ENCODE measurements around the gene PCBP3. TPM values are rescaled to one million over a fixed set of nuclear protein-coding genes. Genes with fewer than 3 reads are reported as not detected.

PCBP3 gene
- total and polyA plus RNA-seq, 2 donors, result 4.3 to 4.6 TPM

GRCh38 chr21:45920824-45921600 lies 277.5 kb downstream of the PCBP3 start:
- Histone ChIP-seq H3K27ac (ENCODE audit: low read depth) (no peak overlapping the region), H3K4me3 (ENCODE audit: low read depth, low read length) (no peak overlapping the region), H3K4me1 (ENCODE audit: insufficient read depth) (no peaks in the 10 kb centered on the region), H3K36me3 (ENCODE audit: insufficient read depth) (no peaks in the 10 kb centered on the region)
- no peak for DNase-seq (ENCODE audit: extremely low spot score)
- 91% methylated on average over 8 of the region's 8 CpGs for WGBS

GRCh38 chr21:45921917-45922316 lies 278.4 kb downstream of the PCBP3 start:
- H3K36me3 ChIP-seq (ENCODE audit: insufficient read depth), result no peaks in the 10 kb centered on the region
- WGBS, result 79% methylated on average over 7 of the region's 7 CpGs
- DNase-seq (ENCODE audit: extremely low spot score), result no peak

GRCh38 chr21:45922648-45923047 lies 279.1 kb downstream of the PCBP3 start:
- no peak for DNase-seq (ENCODE audit: extremely low spot score)
- no peaks in the 10 kb centered on the region for H3K36me3 ChIP-seq (ENCODE audit: insufficient read depth)
- H3K27ac ChIP-seq (ENCODE audit: low read depth), result no peak overlapping the region
- no peak overlapping the region for H3K4me3 ChIP-seq (ENCODE audit: low read depth, low read length)
- H3K4me1 ChIP-seq (ENCODE audit: insufficient read depth), result no peaks in the 10 kb centered on the region
- WGBS, result 84% methylated on average over 12 of the region's 12 CpGs

More at GRCh38 chr21:45921917-45922316, 278.4 kb downstream of the PCBP3 start:
- no peak overlapping the region for H3K27ac ChIP-seq (ENCODE audit: low read depth)
- no peak overlapping the region for H3K4me3 ChIP-seq (ENCODE audit: low read depth, low read length)
- H3K4me1 ChIP-seq (ENCODE audit: insufficient read depth), result no peaks in the 10 kb centered on the region

GRCh38 chr21:45923146-45923545 lies 279.6 kb downstream of the PCBP3 start:
- peak; percentile 39 for DNase-seq (ENCODE audit: extremely low spot score)
- Histone ChIP-seq H3K4me1 (ENCODE audit: insufficient read depth) (no peaks in the 10 kb centered on the region), H3K4me3 (ENCODE audit: low read depth, low read length) (no peak overlapping the region), H3K36me3 (ENCODE audit: insufficient read depth) (no peaks in the 10 kb centered on the region), H3K27ac (ENCODE audit: low read depth) (no peak overlapping the region)
- 15% methylated on average over 6 of the region's 6 CpGs for WGBS

GRCh38 chr21:45926281-45926680 lies 282.8 kb downstream of the PCBP3 start:
- no peaks in the 10 kb centered on the region for H3K4me1 ChIP-seq (ENCODE audit: insufficient read depth)
- no peak overlapping the region for H3K4me3 ChIP-seq (ENCODE audit: low read depth, low read length)
- DNase-seq (ENCODE audit: extremely low spot score), result no peak
- H3K36me3 ChIP-seq (ENCODE audit: insufficient read depth), result no peaks in the 10 kb centered on the region
- WGBS, result 60% methylated on average over 11 of the region's 11 CpGs
- H3K27ac ChIP-seq (ENCODE audit: low read depth), result no peak overlapping the region

- 71% methylated on average over 1 of the region's 1 CpG for WGBS
- Histone ChIP-seq H3K4me3 (ENCODE audit: low read depth, low read length) (no peak overlapping the region), H3K27ac (ENCODE audit: low read depth) (no peak overlapping the region), H3K4me1 (ENCODE audit: insufficient read depth) (no peaks in the 10 kb centered on the region), H3K36me3 (ENCODE audit: insufficient read depth) (no peaks in the 10 kb centered on the region)
- DNase-seq (ENCODE audit: extremely low spot score), result no peak
Measured at GRCh38 chr21:45927032-45927431, 283.5 kb downstream of the PCBP3 start.

GRCh38 chr21:45927851-45928850 lies 284.6 kb downstream of the PCBP3 start:
- H3K27ac ChIP-seq (ENCODE audit: low read depth), result no peak overlapping the region
- H3K36me3 ChIP-seq (ENCODE audit: insufficient read depth), result no peaks in the 10 kb centered on the region
- no peak overlapping the region for H3K4me3 ChIP-seq (ENCODE audit: low read depth, low read length)
- no peaks in the 10 kb centered on the region for H3K4me1 ChIP-seq (ENCODE audit: insufficient read depth)
- 89% methylated on average over 34 of the region's 34 CpGs for WGBS
- no peak for DNase-seq (ENCODE audit: extremely low spot score)

GRCh38 chr21:45929449-45929848 lies 285.9 kb downstream of the PCBP3 start:
- Histone ChIP-seq H3K4me1 (ENCODE audit: insufficient read depth) (no peaks in the 10 kb centered on the region), H3K27ac (ENCODE audit: low read depth) (no peak overlapping the region), H3K4me3 (ENCODE audit: low read depth, low read length) (no peak overlapping the region), H3K36me3 (ENCODE audit: insufficient read depth) (no peaks in the 10 kb centered on the region)
- 85% methylated on average over 11 of the region's 11 CpGs for WGBS
- DNase-seq (ENCODE audit: extremely low spot score), result no peak

- WGBS, result 94% methylated on average over 16 of the region's 16 CpGs
- no peak overlapping the region for H3K4me3 ChIP-seq (ENCODE audit: low read depth, low read length)
- H3K27ac ChIP-seq (ENCODE audit: low read depth), result no peak overlapping the region
- H3K4me1 ChIP-seq (ENCODE audit: insufficient read depth), result no peaks in the 10 kb centered on the region
- DNase-seq (ENCODE audit: extremely low spot score), result no peak
- no peaks in the 10 kb centered on the region for H3K36me3 ChIP-seq (ENCODE audit: insufficient read depth)
Measured at GRCh38 chr21:45930231-45930760, 286.8 kb downstream of the PCBP3 start.

- Histone ChIP-seq H3K36me3 (ENCODE audit: insufficient read depth) (no peaks in the 10 kb centered on the region), H3K4me1 (ENCODE audit: insufficient read depth) (no peaks in the 10 kb centered on the region), H3K4me3 (ENCODE audit: low read depth, low read length) (no peak overlapping the region), H3K27ac (ENCODE audit: low read depth) (no peak overlapping the region)
- WGBS, result 78% methylated on average over 7 of the region's 7 CpGs
- no peak for DNase-seq (ENCODE audit: extremely low spot score)
Measured at GRCh38 chr21:45930792-45931191, 287.3 kb downstream of the PCBP3 start.

- DNase-seq (ENCODE audit: extremely low spot score), result no peak
- Histone ChIP-seq H3K4me3 (ENCODE audit: low read depth, low read length) (no peak overlapping the region), H3K36me3 (ENCODE audit: insufficient read depth) (no peaks in the 10 kb centered on the region), H3K27ac (ENCODE audit: low read depth) (no peak overlapping the region), H3K4me1 (ENCODE audit: insufficient read depth) (no peaks in the 10 kb centered on the region)
- 87% methylated on average over 23 of the region's 23 CpGs for WGBS
Measured at GRCh38 chr21:45931397-45931969, 288.0 kb downstream of the PCBP3 start.

- WGBS, result 76% methylated on average over 9 of the region's 9 CpGs
- no peak overlapping the region for H3K27ac ChIP-seq (ENCODE audit: low read depth)
- no peaks in the 10 kb centered on the region for H3K36me3 ChIP-seq (ENCODE audit: insufficient read depth)
- DNase-seq (ENCODE audit: extremely low spot score), result no peak
- no peak overlapping the region for H3K4me3 ChIP-seq (ENCODE audit: low read depth, low read length)
- no peaks in the 10 kb centered on the region for H3K4me1 ChIP-seq (ENCODE audit: insufficient read depth)
Measured at GRCh38 chr21:45932922-45933502, 289.5 kb downstream of the PCBP3 start.

- Histone ChIP-seq H3K4me3 (ENCODE audit: low read depth, low read length) (no peak overlapping the region), H3K36me3 (ENCODE audit: insufficient read depth) (no peaks in the 10 kb centered on the region), H3K4me1 (ENCODE audit: insufficient read depth) (no peaks in the 10 kb centered on the region), H3K27ac (ENCODE audit: low read depth) (no peak overlapping the region)
- WGBS, result 65% methylated on average over 6 of the region's 6 CpGs
- no peak for DNase-seq (ENCODE audit: extremely low spot score)
Measured at GRCh38 chr21:45934085-45934484, 290.6 kb downstream of the PCBP3 start.
